Ishikawa (cell line): ENCODE results near the gene MSANTD1.

Experiments used
- EP300 ChIP-seq: IDR thresholded peaks from 2 replicates; pipeline ENCODE4 v1.6.1; 2012; ENCODE audit warnings: borderline replicate concordance
- MAX ChIP-seq: IDR thresholded peaks from 2 replicates; pipeline ENCODE4 v1.6.1; 2012
- REST ChIP-seq: IDR thresholded peaks from 2 replicates; pipeline ENCODE4 v1.6.1; 2012; ENCODE audit warnings: low read depth, mild to moderate bottlenecking
- TAF1 ChIP-seq: IDR thresholded peaks from 2 replicates; pipeline ENCODE4 v1.6.1; 2012; ENCODE audit warnings: low read depth, mild to moderate bottlenecking

GRCh38 chr4:3203971-3204431, 45.0 kb upstream of the MSANTD1 start:
- TF ChIP-seq REST (no peak), MAX (no peak), TAF1 (no peak), EP300 (no peak)
